HepG2 (cell line): Measurements from ENCODE around the gene OR5AS1. TPM values are rescaled to one million over a fixed set of nuclear protein-coding genes. Genes with fewer than 3 reads are reported as not detected.

ENCODE experiments used
- ATAC-seq: fragments of 200-7000 bp; cut with Tn5 transposase; 3 replicates; pipeline ENCODE4 v1.9.1; 2020; ENCODE audit warnings: mild to moderate bottlenecking, moderate library complexity
- BruUV-seq: library from RNA; stranded (reverse); fragments of 400-500 nt; replicated peaks from 2 replicates; lab custom pipeline; 2021; lab: Mats Ljungman, UMichigan
- CTCF ChIA-PET: fragments of 300-600 bp; formaldehyde crosslinking; extraction: SDS; loops from one replicate; lab custom pipeline; 2021; ENCODE audit warnings: low total read pairs, inconsistent platforms, low intra/inter-chr PET ratio; lab: Yijun Ruan, JAX
- POLR2A ChIA-PET: fragments of 350-600 bp; sonication (Branson Sonifier 250); formaldehyde crosslinking; loops from one replicate; lab custom pipeline; 2020; ENCODE audit warnings: antibody characterized with exemption, inconsistent platforms; lab: Yijun Ruan, JAX
- DNase-seq: peaks from one replicate; pipeline ENCODE4 v3.0.0-alpha.2; 2015; ENCODE audit warnings: low spot score
- FAIRE-seq: peaks from 3 replicates; lab custom pipeline; 2011; peaks lifted over from hg19 to GRCh38; lab: Jason Lieb, UNC
- H2AFZ ChIP-seq: one replicate; pipeline ENCODE4 v1.6.1; 2011; ENCODE audit warnings: low read length, inconsistent platforms
- H3K27ac ChIP-seq: fragments of 300-600 bp; 3 replicates; pipeline ENCODE4 v1.8.0; 2011; ENCODE audit warnings: mixed run types, mild to moderate bottlenecking, mixed read lengths, low read length, inconsistent platforms; ENCODE audit not compliant: insufficient read depth; ENCODE audit errors: extremely low read length
- H3K27me3 ChIP-seq, 2 experiments: fragments of 200-600 bp in 1 of 2; 2 replicates in 1 of 2; 3 replicates in 1 of 2; pipeline versions ENCODE4 v1.6.0 to v1.8.0; 2011; ENCODE audit warnings: low read length in 2 of 2, mild to moderate bottlenecking in 2 of 2, moderate library complexity in 2 of 2, inconsistent platforms in 1 of 2; ENCODE audit not compliant: insufficient read depth in 2 of 2, control insufficient read depth in 1 of 2
- H3K36me3 ChIP-seq, 2 experiments: fragments of 200-600 bp in 1 of 2; replicated peaks in 1 of 2; 2 replicates in 1 of 2; 3 replicates in 1 of 2; pipeline versions ENCODE4 v1.5.1 to v1.8.0; 2011; ENCODE audit warnings: low read length in 2 of 2, inconsistent platforms in 1 of 2; ENCODE audit not compliant: insufficient read depth in 2 of 2, control insufficient read depth in 1 of 2
- H3K4me1 ChIP-seq: 2 replicates; pipeline ENCODE4 v1.5.1; 2012; ENCODE audit warnings: low read length, inconsistent platforms; ENCODE audit not compliant: insufficient read depth
- H3K4me2 ChIP-seq: 2 replicates; pipeline ENCODE4 v1.6.0; 2011; ENCODE audit warnings: low read depth, low read length, inconsistent platforms
- H3K4me3 ChIP-seq, 3 experiments: fragments of 200-600 bp in 1 of 3; sonication (generic), shearing (Covaris generic) in 1 of 3; replicated peaks in 1 of 3; 2 replicates each; pipeline ENCODE4 v1.5.1; 2011 to 2016; ENCODE audit warnings: low read length in 3 of 3, inconsistent platforms in 2 of 3, low read depth in 2 of 3, mild to moderate bottlenecking in 2 of 3, control low read depth in 1 of 3, mixed read lengths in 1 of 3; ENCODE audit not compliant: insufficient read depth in 1 of 3
- H3K79me2 ChIP-seq: one replicate; pipeline ENCODE4 v1.6.1; 2011; ENCODE audit warnings: low read length, inconsistent platforms; ENCODE audit not compliant: insufficient read depth
- H3K9ac ChIP-seq: 2 replicates; pipeline ENCODE4 v1.6.0; 2011; ENCODE audit warnings: mild to moderate bottlenecking, low read depth, low read length, inconsistent platforms; ENCODE audit not compliant: insufficient read depth
- H3K9me3 ChIP-seq: 2 replicates; pipeline ENCODE4 v1.5.1; 2012; ENCODE audit warnings: mild to moderate bottlenecking, low read length
- H4K20me1 ChIP-seq: 2 replicates; pipeline ENCODE4 v1.6.0; 2011; ENCODE audit warnings: inconsistent platforms, mild to moderate bottlenecking, low read length, moderate library complexity; ENCODE audit not compliant: insufficient read depth
- BORCS8-MEF2B ChIP-seq: sonication (generic); formaldehyde crosslinking; IDR thresholded peaks from 2 replicates; pipeline ENCODE4 v1.8.0; 2022; ENCODE audit warnings: mild to moderate bottlenecking, missing genetic modification reagents
- POLR2G ChIP-seq: fragments of 200-400 bp; formaldehyde crosslinking; IDR thresholded peaks from 2 replicates; pipeline ENCODE4 v1.6.1; 2018; ENCODE audit warnings: mild to moderate bottlenecking, low read depth, low read length, moderate library complexity
- RBFOX2 ChIP-seq: fragments of 200-400 bp; formaldehyde crosslinking; IDR thresholded peaks from 2 replicates; pipeline ENCODE4 v1.6.1; 2017; ENCODE audit warnings: low read depth, mild to moderate bottlenecking, low read length
- RCOR2 ChIP-seq: IDR thresholded peaks from 2 replicates; pipeline ENCODE4 v1.6.1; 2016; ENCODE audit warnings: missing biosample characterization, missing genetic modification reagents
- ZBTB43 ChIP-seq: sonication (generic); formaldehyde crosslinking; conservative IDR thresholded peaks from 2 replicates; pipeline ENCODE4 v1.4.0; 2020; ENCODE audit warnings: missing genetic modification reagents
- ZNF256 ChIP-seq: sonication (generic); formaldehyde crosslinking; conservative IDR thresholded peaks from 2 replicates; pipeline ENCODE4 v1.4.0; 2020; ENCODE audit warnings: missing genetic modification reagents
- ZNF33B ChIP-seq: sonication (generic); formaldehyde crosslinking; IDR thresholded peaks from 2 replicates; pipeline ENCODE4 v1.5.1; 2020; ENCODE audit warnings: mild to moderate bottlenecking, missing genetic modification reagents
- ZNF547 ChIP-seq: sonication (generic); formaldehyde crosslinking; IDR thresholded peaks from 2 replicates; pipeline ENCODE4 v1.5.1; 2020; ENCODE audit warnings: mild to moderate bottlenecking, missing genetic modification reagents
- in situ Hi-C: cut with HindIII; loops from 2 replicates; pipeline ENCODE4 v1.10.0; 2017; ENCODE audit warnings: low pct_unique_long_range_greater_than_20kb; ENCODE audit not compliant: extremely low pct_ligation_motif_present
- intact Hi-C: fragments of 100-400 bp; cut with micrococcal nuclease; formaldehyde crosslinking; loops from one replicate; pipeline ENCODE4 v1.10.0; 2022; ENCODE audit not compliant: unreplicated experiment
- polyA plus RNA-seq, 8 experiments: library from polyadenylated mRNA; depleted of rRNA in 3 of 8; stranded (reverse) in 7 of 8; unstranded in 1 of 8; fragments of >200 nt; fragmentation: Illumina TruSeq in 4 of 8; extraction: Trizol in 4 of 8; gene quantifications; 2 replicates each; pipeline versions ENCODE4 v1.2.1 to v1.2.3, GENCODE V29; 2011 to 2016; ENCODE audit warnings: low read depth in 4 of 8, missing spikeins in 1 of 8, mixed read lengths in 1 of 8; ENCODE audit not compliant: insufficient read depth in 1 of 8
- total RNA-seq, 5 experiments: library from RNA; depleted of rRNA; stranded (reverse); fragments of >200 nt; fragmentation: Illumina TruSeq; extraction: Trizol; gene quantifications; 2 replicates each; pipeline ENCODE4 v1.2.3, GENCODE V29; 2016; ENCODE audit warnings: low read depth in 1 of 5

OR5AS1 gene
- total and polyA plus RNA-seq, 2 of the 13 experiments (the other 11 are each of a cell fraction or from before 2014, with no cell fraction given), result not detected

GRCh38 chr11:55994525-55994924 is 32.9 kb upstream of the OR5AS1 start, which contains the start of gene OR5F1 (continued):
- no peak for TF ChIP-seq BORCS8-MEF2B (CRISPR knock-in tag)
- no peak for TF ChIP-seq POLR2G

GRCh38 chr11:56010716-56011115 is 16.7 kb upstream of the OR5AS1 start:
- no peaks in the 10 kb centered on the region for H3K79me2 ChIP-seq
- TF ChIP-seq ZBTB43 (CRISPR knock-in tag), result no peak
- no peak for TF ChIP-seq ZNF256
- no peak for TF ChIP-seq RBFOX2
- no peak for TF ChIP-seq ZNF547 (CRISPR knock-in tag)
- TF ChIP-seq ZNF33B (CRISPR knock-in tag), result no peak
- TF ChIP-seq RCOR2 (CRISPR knock-in tag), result no peak
- ChIA-PET CTCF (no interaction called here), POLR2A (no interaction called here)
- peaks cover 29% of the 10 kb centered on the region for H3K9me3 ChIP-seq
- H3K4me2 ChIP-seq, result no peak overlapping the region
- no peak for FAIRE-seq
- no peak overlapping the region for H3K9ac ChIP-seq
- no peak overlapping the region for H3K27ac ChIP-seq
- intact Hi-C loops, result no loop called here
- no peak for DNase-seq
- H2AFZ ChIP-seq, result no peak overlapping the region
- no peaks in the 10 kb centered on the region for H3K27me3 ChIP-seq
- in situ Hi-C loops, result no loop called here
- no peaks in the 10 kb centered on the region for H3K4me1 ChIP-seq
- no peaks in the 10 kb centered on the region for H3K36me3 ChIP-seq
- H4K20me1 ChIP-seq, result no peaks in the 10 kb centered on the region
- no peak for ATAC-seq
- no TSS peak for BruUV-seq
- H3K4me3 ChIP-seq, result no peak overlapping the region
